Activated CD4-positive, alpha-beta memory T cell treated with anti-CD3 and anti-CD28 coated beads, Interleukin-2, amount 10 ng/mL, durations not matched to agents 7 days and 5 days (primary cell): ENCODE results near the gene SCML2. TPM values are rescaled to one million over a fixed set of nuclear protein-coding genes. Genes with fewer than 3 reads are reported as not detected.

ENCODE experiments used
- CTCF ChIA-PET: fragments of 350-600 bp; sonication (Branson Sonifier 250); formaldehyde crosslinking; loops from one replicate; lab custom pipeline; 2021; ENCODE audit warnings: antibody characterized with exemption, inconsistent platforms; lab: Charles Lee
- POLR2A ChIA-PET: fragments of 350-600 bp; sonication (Branson Sonifier 250); formaldehyde crosslinking; loops from one replicate; lab custom pipeline; 2021; ENCODE audit warnings: antibody characterized with exemption; lab: Charles Lee
- DNase-seq: peaks from one replicate; pipeline ENCODE4 v3.0.0-alpha.2; 2020
- H3K27ac Mint-ChIP-seq: one replicate; pipeline ENCODE4 v1.8.0; 2021; ENCODE audit warnings: mild to moderate bottlenecking, mixed read lengths
- H3K27me3 Mint-ChIP-seq: one replicate; pipeline ENCODE4 v1.8.0; 2021; ENCODE audit warnings: mixed read lengths
- H3K36me3 Mint-ChIP-seq: one replicate; pipeline ENCODE4 v1.8.0; 2021; ENCODE audit warnings: low read depth, mixed read lengths
- H3K4me1 Mint-ChIP-seq: one replicate; pipeline ENCODE4 v1.8.0; 2021; ENCODE audit warnings: mixed read lengths
- H3K4me3 Mint-ChIP-seq: one replicate; pipeline ENCODE4 v1.8.0; 2021; ENCODE audit warnings: mild to moderate bottlenecking, mixed read lengths
- H3K9me3 Mint-ChIP-seq: one replicate; pipeline ENCODE4 v1.8.0; 2021; ENCODE audit warnings: mixed read lengths
- total RNA-seq, 2 experiments: library from RNA; stranded (reverse); gene quantifications; one replicate each; pipeline ENCODE4 v1.2.3, GENCODE V29; 2021

SCML2 gene
- total RNA-seq, 2 experiments from 2014 or later, result 2.2 to 2.5 TPM

DNA sequence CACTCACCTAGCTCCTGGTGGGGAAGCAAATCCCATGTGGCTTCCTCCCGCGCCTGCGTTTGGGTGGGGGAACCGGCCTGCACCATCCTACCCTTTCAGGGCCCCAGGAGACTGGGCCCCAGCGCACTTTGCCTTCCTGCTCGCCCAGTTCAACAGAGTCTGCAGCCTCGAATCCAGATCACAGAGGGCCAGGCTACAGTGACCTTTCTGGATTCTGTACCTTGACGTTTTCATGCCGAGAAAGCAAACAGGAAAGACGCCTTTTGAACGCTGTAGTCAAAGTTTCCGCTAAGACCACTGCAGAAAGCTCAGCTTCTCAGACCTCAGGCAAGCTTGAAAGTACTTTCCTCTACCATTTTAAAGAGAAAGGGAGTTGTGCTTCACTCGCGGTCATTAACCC, 126.4 kb downstream of the SCML2 start:
- ChIA-PET POLR2A (no interaction called here), CTCF (no interaction called here)
- H3K27me3 Mint-ChIP-seq, result no peaks in the 10 kb centered on the region
- no peaks in the 10 kb centered on the region for H3K9me3 Mint-ChIP-seq
- no peak overlapping the region for H3K4me3 Mint-ChIP-seq
- no peaks in the 10 kb centered on the region for H3K4me1 Mint-ChIP-seq
- H3K27ac Mint-ChIP-seq, result no peak overlapping the region
- no peak for DNase-seq
- no peaks in the 10 kb centered on the region for H3K36me3 Mint-ChIP-seq

DNA sequence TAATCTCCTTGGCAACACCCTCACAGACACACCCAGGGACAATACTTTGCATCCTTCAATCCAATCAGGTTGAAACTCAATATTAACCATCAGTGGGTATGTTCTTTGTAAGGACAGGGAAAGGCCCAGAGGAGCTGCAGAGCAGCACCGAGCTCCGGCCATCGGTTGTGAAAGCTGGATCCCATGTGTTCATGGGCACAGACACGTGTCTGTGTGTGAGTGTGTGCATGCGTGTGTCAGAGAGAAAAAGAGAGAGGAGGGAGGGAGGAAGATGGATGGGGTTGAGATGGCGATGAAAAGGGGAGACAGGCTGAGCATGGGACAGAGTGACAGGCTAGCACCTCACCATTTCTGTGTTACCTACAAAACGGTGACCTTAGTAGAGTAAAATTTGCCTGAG, 127.0 kb downstream of the SCML2 start:
- H3K27ac Mint-ChIP-seq, result no peak overlapping the region

DNA sequence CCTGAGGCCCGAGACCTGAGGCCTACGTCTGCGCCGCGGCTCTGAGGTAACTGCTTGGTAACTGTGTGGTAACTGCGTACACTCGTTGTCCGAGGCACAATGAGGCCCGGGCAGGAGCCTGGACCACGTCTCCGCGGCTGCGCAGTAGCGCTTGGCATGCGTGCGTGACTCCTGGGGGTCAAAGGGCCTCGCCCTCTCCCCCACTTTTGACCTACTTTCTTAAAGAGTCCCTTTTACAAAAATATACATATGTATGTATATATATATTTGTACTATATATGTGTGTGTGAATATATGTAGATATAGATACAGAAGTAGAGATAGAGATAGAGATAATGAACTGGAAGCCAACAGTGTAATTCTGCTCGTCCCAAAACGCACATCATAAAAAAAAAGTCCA, 133.7 kb downstream of the SCML2 start, which contains the start of gene BEND2:
BEND2 (minus strand) TSS at position 101 of the 400 bp plus-strand sequence. CDS start 136 bp downstream, outside the sequence.
- ChIA-PET CTCF (no interaction called here), POLR2A (no interaction called here)
- Mint-ChIP-seq H3K27me3 (no peaks in the 10 kb centered on the region), H3K27ac (no peak within 1 kb of the TSS), H3K4me3 (no peak within 1 kb of the TSS), H3K4me1 (no peaks in the 10 kb centered on the region), H3K36me3 (no peaks in the 10 kb centered on the region), H3K9me3 (no peaks in the 10 kb centered on the region)
- no peak for DNase-seq

More for the DNA sequence above, 127.0 kb downstream of the SCML2 start:
- DNase-seq, result no peak
- Mint-ChIP-seq H3K4me3 (no peak overlapping the region), H3K4me1 (no peaks in the 10 kb centered on the region), H3K27me3 (no peaks in the 10 kb centered on the region), H3K36me3 (no peaks in the 10 kb centered on the region), H3K9me3 (no peaks in the 10 kb centered on the region)
- ChIA-PET POLR2A (no interaction called here), CTCF (no interaction called here)

DNA sequence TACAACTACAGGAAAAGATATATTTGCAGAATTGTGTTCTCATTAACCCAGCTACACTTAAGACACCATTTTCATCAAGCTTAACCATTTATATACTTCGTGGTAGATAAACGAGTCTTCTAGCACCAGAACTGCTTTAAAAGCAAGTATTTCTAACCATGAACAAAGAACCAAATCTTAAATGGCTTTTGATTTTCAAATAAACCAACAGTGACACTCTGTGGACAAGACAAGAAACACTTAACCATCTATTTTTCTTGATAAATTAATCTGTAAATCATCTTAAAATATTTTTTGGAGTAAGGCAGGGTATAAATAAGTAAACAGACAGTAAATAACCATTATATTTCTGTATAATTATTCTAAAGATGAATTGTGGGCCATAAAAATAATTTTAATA, 144.0 kb downstream of the SCML2 start:
- Mint-ChIP-seq H3K27ac (no peak overlapping the region), H3K36me3 (no peaks in the 10 kb centered on the region), H3K4me1 (no peaks in the 10 kb centered on the region), H3K4me3 (no peak overlapping the region), H3K27me3 (no peaks in the 10 kb centered on the region), H3K9me3 (no peaks in the 10 kb centered on the region)
- ChIA-PET CTCF (no interaction called here), POLR2A (no interaction called here)
- no peak for DNase-seq

DNA sequence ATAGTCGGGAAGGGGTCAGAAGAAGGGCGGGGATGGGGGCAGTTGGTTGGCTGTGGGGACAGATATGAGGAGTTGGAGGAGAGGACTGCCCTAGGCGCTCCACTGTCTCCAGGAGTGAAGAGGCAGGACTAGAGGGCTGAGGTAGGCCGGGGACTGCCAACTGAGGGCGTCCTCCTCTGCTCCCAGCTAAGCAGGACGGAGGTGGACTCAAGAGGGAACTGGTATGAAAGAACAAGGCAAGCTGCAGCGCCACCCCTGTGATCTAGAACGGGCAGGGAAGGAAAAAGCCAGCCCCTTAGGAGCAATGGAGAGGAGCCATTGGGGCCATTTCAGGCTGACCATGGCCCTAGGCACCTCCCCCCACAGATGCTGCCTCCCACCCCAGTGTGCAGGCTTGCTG, 147.8 kb downstream of the SCML2 start:
- Mint-ChIP-seq H3K27me3 (no peaks in the 10 kb centered on the region), H3K4me3 (no peak overlapping the region), H3K36me3 (no peaks in the 10 kb centered on the region), H3K9me3 (no peaks in the 10 kb centered on the region), H3K27ac (no peak overlapping the region), H3K4me1 (no peaks in the 10 kb centered on the region)
- ChIA-PET CTCF (no interaction called here), POLR2A (no interaction called here)
- no peak for DNase-seq

DNA sequence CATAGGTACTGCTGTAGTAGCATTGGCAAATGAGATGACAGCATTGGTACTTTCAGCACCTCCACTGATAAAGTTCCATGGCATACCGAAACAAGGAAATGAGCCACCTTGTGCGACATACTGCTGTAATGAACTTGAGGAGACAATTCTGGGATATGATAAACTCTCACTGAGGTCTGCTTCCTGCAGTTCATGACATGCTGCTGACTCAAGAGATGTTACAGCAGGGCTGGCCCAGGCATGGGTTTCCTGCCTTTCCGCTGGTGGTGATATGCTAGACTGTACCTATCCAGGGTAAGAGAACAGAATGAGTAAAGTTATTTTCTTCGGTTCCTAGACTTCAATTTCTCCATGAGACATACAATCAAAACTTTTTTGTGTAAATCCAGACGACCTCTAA, 150.9 kb downstream of the SCML2 start:
- POLR2A ChIA-PET, result no interaction called here
- DNase-seq, result no peak
- H3K27me3 Mint-ChIP-seq, result no peaks in the 10 kb centered on the region
- no peaks in the 10 kb centered on the region for H3K9me3 Mint-ChIP-seq
- no peak overlapping the region for H3K27ac Mint-ChIP-seq
- CTCF ChIA-PET, result no interaction called here
- H3K4me1 Mint-ChIP-seq, result no peaks in the 10 kb centered on the region
- H3K36me3 Mint-ChIP-seq, result no peaks in the 10 kb centered on the region
- no peak overlapping the region for H3K4me3 Mint-ChIP-seq

DNA sequence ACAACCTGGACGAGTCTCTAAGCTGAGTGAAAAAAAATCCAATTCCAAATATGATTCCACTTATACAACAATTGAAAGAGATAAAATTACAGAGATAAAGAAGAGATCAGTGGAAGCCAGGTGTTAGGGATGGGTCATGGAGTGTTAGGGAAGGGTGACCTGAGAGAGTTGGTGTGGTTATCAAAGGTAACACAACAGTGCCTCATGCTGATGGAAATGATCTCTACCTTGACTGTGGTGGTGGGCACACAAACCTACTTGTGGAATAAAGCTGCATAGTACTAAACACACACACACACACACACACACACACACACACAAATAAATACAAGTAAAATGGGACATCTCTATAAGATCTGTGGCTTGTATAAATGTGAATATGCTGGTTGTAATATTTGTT, 159.8 kb downstream of the SCML2 start:
- no peak for DNase-seq
- POLR2A ChIA-PET, result no interaction called here
- Mint-ChIP-seq H3K36me3 (no peaks in the 10 kb centered on the region), H3K27me3 (no peaks in the 10 kb centered on the region), H3K27ac (no peak overlapping the region), H3K9me3 (no peaks in the 10 kb centered on the region), H3K4me1 (no peaks in the 10 kb centered on the region), H3K4me3 (no peak overlapping the region)
- CTCF ChIA-PET, result no interaction called here

Other genes with a start within 250 kb of the SCML2 start
- gene BEND2, start 133.8 kb downstream of the SCML2 start, total RNA-seq, result not detected
- gene CDKL5, start 70.9 kb upstream of the SCML2 start, total RNA-seq, result 1 to 10 TPM; 1.7 to 2.0 TPM